Glomerular visceral epithelial cell (primary cell): Measurements from ENCODE around the gene SRBD1.

Experiments
- DNase-seq: peaks from one replicate; pipeline ENCODE4 v3.0.0-alpha.2; 2016; ENCODE audit errors: extremely low spot score

The SRBD1 gene

DNA sequence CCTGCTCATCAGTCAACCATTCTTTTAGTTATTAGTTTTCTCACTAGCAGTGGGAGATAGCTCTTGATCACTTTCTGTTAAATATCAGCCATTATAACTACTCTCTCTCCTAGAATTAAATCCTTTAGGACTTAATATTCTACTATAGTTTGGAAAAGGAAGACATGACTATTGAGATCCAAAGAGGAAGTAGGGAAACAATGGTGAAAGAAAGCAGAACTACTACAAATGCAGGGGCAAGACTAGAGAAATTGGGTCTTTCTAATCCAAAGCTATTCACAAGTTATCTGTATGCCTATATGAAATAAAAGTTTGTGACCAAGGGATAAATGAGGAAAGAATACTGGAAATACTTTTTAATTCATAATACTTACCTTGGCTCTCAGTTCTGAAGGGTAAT is 65.1 kb downstream of the SRBD1 start:
- no peak for DNase-seq

DNA sequence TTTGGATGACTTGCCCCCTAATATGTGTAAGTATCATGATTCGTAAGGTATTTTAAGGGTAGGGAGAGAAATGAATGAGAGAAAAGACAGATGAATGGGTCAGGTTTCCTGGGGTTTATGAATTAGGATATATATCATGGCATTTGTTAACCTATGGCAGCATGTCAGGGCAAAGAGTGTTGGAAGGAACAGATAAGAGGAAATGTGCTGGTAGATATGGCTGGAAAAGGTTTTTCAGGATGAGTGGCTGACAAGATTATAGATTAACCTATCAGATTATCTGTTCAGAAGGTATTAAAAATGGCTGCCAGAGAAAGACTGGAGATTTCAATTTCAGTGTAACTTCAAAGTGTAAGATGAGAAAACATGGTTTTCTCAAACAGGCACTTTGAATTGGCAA is 67.8 kb downstream of the SRBD1 start:
- no peak for DNase-seq

DNA sequence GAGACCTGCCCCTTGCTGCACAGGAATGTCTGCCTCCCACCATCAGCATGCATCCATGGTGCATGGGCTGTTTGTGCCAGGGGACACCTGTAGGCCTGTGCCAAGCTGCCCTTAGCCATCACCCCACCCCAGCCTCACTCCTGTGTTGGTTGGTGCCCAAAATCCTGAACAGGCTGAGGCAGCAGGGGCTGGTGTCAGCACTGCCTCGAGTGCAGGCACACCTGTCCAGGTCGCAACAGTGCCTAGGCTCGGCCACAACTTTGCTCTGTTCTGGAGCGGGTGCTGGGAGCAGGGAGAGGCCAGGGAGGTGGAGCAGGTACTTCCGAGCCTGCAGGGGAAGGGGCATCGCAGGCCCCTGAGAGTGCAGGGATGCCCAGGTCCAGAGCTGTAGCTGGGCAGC is 69.1 kb downstream of the SRBD1 start:
- no peak for DNase-seq

DNA sequence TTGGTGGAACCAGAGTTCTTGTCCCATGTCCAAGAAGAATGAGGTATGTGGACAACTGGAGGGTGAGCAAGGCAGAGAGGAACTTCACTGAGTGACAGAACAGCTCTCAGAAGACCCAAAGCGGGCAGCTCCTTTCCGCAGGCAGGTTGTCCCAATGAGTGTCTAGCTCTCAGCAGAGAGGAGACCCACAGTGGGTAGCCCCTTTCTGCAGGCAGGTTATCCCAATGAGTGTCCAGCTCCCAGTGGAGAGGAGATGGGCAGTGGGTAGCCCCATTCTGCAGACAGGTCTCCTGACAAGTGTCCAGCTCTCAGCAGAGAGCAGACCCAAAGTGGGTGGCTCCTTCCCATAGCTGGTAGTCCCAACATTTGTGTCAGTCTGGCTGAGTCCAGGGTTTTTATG is 69.6 kb downstream of the SRBD1 start:
- DNase-seq: no peak

DNA sequence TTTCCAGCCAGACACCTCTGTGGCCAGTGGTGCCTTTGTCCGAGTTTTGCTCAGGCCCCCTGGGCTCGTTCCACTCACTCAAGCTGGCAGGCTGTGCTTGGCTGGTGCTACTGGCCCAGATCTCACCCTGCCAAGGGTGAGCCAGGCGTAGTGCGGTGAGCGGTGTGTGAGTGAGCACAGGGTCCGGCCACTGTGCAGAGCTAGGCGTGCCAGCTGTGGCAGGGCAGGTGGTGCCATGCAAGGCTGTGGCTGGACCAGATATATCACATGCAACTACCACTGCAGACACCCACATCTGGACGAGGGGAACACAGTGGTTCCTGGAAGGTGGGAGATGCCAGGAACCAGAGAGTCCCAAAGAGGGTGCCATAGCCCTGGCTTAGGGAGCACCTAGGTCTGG is 70.1 kb downstream of the SRBD1 start:
- no peak for DNase-seq

DNA sequence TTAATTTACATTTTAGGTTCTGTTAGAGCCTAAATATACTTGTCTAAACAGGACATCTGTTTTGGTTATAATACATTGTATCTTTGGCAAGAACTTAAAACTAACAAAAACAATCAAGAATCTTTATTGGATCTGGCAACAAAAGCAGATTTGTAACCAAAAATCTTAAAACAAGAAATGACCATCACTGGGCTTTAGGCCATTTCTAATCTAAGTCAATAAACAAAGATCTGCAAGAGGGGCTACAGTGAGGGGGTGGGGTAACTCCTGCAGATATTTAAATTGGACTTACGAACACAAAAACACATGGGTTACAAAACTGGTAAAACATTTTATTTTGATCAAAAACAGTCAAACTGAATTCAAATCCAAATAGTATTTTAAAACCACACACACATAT is 77.3 kb downstream of the SRBD1 start:
- no peak for DNase-seq

DNA sequence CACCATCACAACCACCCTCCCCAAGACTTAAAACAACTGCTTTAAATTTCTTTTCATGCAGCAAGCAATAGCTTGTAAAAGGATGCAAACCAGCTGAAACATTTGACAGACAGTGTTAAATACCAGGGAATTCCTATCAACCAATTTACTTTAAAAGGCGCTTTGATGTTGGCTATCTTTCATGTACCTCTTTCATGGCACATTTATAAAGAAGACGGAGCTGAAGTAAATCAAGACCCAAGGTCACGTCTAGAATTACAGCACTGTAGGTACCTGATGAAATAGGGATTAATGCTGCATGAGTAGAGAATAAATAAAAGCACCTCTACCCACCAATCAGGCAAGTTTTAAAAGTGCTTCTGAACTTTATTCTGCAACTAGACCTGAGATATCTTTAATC is 78.9 kb downstream of the SRBD1 start:
- no peak for DNase-seq

DNA sequence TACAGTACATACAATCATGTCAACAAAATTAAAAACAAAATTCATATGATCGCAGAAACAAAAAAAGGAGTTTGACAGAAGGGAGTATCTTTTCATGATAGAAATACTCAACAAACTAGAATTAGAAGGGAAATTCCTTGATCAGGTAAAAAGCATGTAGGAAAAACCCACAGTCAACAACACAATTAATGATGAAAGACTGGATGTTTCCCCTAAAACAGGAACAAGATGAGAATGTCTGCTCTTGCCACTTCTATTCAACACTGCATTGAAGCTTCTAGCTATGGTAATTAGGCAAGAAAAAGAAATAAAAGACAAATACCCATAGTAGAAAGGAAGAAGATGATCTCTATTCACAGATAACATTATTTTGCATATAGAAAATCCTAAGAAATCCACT is 87.1 kb downstream of the SRBD1 start:
- no peak for DNase-seq

DNA sequence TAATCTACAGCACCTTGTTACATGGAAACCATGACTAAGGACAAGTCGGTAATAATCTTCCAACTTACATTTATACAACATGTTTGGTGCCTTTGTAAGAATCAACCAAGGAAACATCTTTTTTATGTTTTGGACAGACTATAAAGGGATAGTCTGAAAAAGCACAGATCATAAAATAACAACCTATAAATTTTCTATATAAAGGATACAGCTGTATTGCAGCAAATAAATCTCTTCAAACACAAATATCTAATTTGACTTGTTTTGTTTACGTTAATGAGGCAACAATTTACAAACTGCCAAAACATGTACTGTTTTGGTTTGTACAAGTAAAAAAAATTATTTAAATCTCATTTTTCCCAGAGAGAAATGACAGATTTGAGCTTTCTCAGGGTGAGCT is 92.5 kb downstream of the SRBD1 start:
- no peak for DNase-seq

DNA sequence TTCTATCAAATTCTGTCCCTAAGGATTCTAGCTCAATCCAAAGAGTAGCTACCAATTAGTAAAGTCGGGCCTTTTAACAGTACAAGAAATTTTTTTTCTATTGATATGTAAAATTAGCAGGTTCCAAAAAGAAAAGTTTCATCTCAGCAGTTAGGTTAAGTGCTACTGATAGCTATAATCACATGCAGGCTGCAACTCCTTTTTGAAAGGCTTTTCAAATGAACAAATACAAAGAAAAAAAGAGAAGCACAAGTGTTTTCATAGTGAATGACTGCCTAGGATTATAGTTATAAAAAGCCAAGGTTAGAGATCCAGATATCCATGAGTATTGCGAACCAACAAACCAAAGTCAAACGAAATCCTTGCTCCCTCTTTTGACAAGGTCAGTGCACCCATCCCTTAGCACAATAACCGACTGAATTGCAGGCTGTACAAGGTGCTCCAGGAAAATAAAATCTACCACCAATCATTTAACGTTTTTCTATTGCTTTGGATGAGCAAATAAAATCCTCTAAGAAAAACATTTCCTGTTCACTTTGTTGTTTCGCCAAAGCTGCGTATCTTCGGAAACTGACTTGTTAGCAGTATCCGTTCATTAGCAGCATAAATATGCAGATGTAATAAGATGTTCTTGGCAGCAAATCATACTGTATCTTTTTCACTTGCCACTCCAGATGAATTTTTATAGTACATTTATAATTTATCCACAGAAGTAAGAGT is 100.2 kb downstream of the SRBD1 start:
- DNase-seq: no peak

DNA sequence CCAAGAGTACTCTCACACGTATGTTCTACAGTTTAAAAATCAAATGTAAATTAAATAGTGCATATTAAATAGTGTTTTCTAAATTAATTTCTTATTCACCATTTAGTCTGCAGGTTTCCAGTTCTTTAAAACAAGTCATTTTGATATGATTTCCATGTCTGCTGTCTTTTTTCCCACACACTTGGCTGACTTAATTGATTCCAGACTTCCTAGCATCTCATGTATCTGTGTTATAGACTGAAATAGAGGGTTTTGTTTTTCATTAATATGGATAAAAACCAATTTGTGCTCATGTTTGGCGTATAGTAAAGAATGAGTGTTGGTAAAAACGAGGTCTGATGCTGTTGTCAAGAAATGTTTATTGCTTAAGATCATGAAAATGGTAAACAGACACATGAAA is 104.3 kb downstream of the SRBD1 start:
- DNase-seq: no peak

DNA sequence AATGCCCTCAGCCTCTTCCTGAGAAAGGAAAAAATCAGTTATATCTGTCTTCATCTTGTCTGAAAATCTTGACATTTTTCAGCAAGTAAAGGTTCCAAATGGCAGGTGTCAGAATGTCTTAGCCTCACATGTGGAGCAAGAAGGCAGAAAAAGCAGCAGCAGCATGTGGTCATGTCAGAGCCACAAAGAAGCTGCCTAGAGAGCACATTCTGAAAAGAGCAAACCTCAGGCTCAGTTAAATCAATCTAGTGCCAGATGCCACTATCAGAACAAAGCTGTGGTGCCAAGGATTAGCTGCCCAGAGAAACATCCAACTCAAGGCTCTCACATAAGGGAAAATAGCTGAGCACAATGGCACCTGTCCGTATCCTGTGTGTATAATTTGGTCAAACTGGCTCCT is 105.9 kb downstream of the SRBD1 start:
- DNase-seq: no peak

DNA sequence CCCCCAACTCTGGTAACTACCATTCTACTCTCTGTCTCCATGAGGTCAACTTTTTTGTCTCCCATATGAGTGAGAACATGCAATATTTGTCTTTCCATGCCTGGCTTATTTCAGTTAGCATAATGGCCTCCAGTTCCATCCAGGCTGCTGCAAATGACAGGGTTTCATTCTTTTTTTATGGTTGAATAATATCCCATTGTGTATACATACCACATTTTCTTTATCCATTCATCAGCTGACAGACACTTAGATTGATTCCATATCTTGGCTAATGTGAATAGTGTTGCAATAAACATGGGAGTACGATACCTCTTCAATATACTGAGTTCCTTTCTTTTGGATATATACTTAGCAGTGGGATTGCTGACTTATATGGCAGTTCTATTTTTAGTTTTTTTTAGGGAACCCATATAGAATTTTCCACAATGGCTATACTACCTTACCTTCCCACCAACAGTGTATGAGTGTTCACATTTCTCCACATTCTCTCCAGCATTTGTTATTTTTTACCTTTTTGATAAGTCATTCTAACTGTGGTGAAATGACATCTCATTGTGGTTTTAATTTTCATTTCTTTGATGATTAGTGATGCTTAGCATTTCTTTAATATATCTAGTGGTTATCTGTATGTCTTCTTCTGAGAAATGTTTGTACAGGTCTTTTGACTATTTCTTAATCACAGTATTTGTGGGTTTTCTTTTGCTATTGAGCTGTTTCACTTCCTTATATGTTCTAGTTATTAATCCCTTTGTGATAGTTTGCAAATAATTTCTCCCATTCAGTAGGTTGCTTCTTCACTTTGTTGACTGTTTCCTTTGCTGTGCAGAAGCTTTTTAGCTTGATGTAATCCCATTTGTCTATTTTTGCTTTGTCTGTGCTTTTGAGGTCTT is 112.2 kb downstream of the SRBD1 start:
- no peak for DNase-seq

DNA sequence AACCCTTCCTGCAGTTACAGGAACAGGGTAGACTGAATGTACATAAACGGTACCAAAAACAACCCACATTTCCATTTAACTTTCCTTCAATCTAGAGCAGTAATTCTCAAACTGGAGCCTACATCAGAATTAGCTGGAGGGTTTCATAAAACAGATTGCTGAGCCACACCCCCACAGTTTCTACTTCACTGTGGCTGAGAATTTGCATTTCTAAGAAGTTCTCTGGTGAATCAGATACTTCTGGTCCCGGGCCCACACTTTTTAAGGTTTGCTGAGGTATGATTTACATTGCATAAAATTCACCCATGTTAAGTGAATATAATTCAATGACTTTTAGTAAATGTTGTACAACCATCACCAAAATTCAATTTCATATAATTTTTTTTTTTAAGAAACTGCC is 113.7 kb downstream of the SRBD1 start:
- no peak for DNase-seq

DNA sequence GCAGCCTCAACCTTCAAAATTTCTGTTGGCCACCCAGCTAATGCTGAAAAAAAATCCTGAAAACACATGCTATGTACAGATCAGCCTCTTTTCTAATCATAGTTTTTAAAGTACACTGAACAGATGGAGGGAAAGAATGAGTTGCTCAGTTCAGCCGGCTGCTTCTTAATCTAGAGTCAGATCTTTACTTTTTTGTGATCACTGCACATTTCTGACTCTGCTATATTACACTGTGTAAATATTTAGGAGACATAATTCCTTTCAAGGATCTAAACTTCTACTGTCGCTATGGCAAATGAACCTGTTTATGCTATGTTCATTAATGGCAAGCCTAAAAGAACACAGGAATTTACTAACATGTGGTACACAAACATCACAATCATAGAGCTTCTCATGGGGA is 114.2 kb downstream of the SRBD1 start:
- no peak for DNase-seq

DNA sequence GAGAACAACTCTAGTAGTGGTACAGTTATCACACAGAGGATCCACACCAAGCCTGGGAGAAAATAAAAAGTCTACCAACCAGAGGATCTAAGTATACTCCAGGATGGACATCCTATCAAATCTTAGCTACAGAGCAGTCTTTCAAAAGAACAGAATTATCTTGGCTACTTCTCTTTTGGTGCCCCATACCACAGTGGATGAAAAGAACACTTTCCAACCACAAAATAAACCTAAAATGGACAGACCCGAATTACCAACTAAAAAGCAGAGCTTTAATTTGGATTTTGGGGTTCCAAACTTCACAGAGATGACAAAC is 116.1 kb downstream of the SRBD1 start:
- no peak for DNase-seq

DNA sequence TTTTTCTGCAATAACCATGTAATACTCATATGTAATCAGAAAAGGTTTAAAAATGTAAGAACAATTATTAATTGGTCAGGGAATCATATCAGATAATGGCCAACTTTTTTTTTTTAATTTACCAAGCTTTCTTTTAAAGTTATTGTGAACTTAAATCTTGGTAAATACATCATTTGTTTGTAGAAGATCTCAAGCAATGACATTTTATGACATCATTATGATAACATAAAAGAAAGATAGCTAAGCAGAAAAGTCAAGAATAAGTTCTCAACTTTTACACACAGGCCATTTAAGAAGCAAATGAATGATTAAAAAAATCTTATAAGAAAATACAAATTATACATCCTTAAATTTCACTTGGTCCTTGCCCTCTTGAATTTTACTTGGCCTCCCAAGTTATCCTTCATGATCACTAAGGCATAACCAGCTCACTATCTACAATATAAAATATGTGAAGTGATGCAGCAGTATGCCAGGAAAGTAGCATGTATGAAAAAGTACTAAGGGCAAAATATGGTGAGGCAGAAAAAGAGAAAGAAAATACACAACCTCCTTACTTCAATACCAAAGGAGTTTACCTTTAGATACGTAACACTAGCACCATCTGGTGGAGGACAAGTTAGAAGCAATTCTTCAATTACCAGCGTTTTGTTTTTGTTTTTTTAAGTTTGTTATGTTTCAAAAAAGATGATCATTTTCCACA is 116.6 kb downstream of the SRBD1 start:
- DNase-seq: peak; percentile 50

DNA sequence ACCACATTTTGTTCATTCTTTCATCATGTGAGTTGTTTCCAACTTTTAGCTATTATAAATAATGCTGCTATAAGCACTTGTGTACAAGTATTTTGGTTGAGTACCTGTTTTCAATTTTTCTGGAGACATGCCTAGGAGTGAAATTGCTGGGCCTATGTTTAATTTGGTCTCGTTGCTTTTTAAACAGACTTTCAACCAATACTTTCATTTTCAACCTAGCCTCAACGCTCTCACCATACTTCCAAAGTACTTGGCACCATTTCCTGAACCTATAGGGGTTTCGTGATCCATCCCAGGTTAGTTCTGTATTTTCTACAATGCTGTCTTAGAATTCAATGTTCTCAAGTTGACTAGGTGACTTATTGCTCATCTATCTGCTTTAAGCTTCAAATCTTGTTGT is 126.1 kb downstream of the SRBD1 start:
- DNase-seq: no peak

DNA sequence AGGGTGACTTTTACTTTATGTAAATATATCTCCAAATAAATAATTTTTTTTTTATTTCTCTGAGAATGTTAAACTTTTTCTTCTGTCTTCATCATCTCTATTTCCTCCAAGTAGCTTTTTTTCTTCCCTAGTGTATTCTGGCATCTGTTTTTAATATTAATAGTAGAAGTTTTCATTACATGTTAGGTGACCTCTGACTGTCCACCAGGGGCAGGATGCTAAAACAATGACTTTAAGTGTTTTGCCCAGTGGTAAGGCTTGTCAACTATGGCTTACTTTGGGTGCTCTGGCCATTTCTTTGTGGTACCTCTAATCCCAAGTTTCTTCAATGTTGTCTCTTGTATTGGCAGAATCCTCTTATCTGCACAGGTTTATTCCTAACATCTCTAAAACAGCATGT is 127.1 kb downstream of the SRBD1 start:
- DNase-seq: no peak

DNA sequence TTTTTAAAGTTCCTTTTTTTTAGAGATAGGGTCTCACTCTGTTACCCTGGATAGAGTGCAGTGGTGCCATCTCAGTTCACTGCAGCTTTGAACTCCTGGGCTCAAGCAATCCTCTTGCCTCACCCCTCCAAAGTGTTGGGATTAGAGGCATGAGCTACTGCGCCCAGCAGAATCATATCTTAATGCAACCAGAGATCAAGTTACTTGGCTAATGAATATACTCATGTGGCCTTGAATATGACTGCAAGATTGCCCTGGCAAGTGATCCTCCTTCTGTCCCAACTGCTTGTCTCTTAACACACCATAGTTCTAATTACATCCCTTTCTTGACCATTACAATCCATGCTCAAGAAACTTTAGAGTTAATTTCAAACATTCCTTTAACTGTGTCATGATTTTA is 133.5 kb downstream of the SRBD1 start:
- DNase-seq: no peak

DNA sequence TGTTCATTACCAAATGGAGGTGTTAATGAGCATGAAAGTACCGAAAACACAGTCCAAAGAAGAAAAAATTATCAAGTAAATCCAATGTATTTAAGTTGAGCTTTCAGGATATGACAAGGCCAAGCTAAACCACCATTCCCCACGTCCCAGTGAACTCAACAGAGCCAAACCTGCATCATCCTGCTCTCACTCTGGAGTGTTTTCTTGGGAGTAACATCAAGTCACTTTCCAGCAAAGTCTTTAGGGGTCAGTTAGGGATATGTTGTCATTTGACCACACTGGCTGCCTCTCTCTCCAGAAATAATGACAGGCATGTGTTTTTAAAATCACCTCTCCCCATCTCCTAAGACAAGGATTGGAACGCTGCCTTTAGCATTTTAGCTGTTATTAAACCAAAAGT is 140.5 kb downstream of the SRBD1 start:
- no peak for DNase-seq

DNA sequence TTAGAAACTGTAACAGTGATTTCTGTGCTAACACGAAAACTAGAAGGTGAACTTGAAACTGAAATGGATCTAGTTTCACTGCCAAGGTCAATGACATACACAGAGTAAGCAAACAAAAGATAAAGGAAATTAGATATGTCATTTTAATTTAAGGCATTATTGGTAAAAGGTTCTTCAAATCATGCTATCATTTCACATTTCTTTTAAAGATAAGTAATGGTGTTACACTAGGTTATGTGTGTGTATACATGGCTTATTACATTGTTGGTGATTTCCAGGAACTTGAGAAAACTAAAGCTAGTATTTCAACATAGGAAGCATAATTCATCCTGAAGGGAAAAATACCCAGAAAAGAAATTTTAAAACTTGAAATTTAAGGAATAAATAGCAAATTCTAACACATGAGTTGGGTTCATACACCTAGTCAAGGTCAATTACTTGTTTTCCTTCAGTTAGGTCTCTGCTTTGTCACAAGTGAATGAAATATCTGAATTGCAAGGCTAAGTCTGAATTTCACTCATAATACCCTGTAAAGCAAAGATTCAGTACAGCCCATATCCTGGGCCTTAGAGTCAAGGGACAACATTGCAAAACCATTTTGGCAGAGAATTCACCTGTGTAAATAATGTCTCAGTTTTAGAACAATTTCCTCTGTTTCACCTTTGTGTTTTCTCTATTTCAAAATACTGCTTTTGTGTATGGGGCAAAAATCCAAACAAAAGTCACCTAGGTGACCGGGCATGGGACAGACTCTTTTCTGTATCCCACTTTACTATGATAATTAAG is 141.6 kb downstream of the SRBD1 start:
- no peak for DNase-seq
